Chondrocyte (in vitro differentiated cells): ENCODE results near the gene SEMA6C. TPM values are rescaled to one million over a fixed set of nuclear protein-coding genes. Genes with fewer than 3 reads are reported as not detected.

Experiments
- DNase-seq: peaks from one replicate; pipeline ENCODE4 v3.0.0; 2021; ENCODE audit warnings: mixed read lengths, low spot score
- H3K27ac Mint-ChIP-seq: one replicate; pipeline ENCODE4 v1.8.0; 2021; ENCODE audit warnings: mild to moderate bottlenecking, moderate library complexity, mixed read lengths; ENCODE audit not compliant: unreplicated experiment
- H3K27me3 Mint-ChIP-seq: 2 replicates; pipeline ENCODE4 v1.8.0; 2021; ENCODE audit warnings: low read depth, mixed read lengths
- H3K36me3 Mint-ChIP-seq: 2 replicates; pipeline ENCODE4 v1.8.0; 2021; ENCODE audit warnings: low read depth, mixed read lengths
- H3K4me1 Mint-ChIP-seq: 2 replicates; pipeline ENCODE4 v1.8.0; 2021; ENCODE audit warnings: low read depth, mild to moderate bottlenecking, mixed read lengths
- H3K4me3 Mint-ChIP-seq: one replicate; pipeline ENCODE4 v1.8.0; 2021; ENCODE audit warnings: mild to moderate bottlenecking, moderate library complexity, mixed read lengths; ENCODE audit not compliant: unreplicated experiment
- H3K9me3 Mint-ChIP-seq: 2 replicates; pipeline ENCODE4 v1.8.0; 2021; ENCODE audit warnings: low read depth, mixed read lengths
- CTCF ChIP-seq: fragments of 200-600 bp; sonication (generic); IDR thresholded peaks from 2 replicates; pipeline ENCODE4 v1.5.0; 2021; ENCODE audit warnings: antibody characterized with exemption, mild to moderate bottlenecking, moderate library complexity
- total RNA-seq: library from RNA; stranded (reverse); gene quantifications from 3 replicates; pipeline ENCODE4 v1.2.1, GENCODE V29; 2021

SEMA6C gene
- total RNA-seq, 1 donor from 2014 or later: 7.0 TPM

- H3K4me1 Mint-ChIP-seq: peaks cover 36% of the 10 kb centered on the region
- H3K27me3 Mint-ChIP-seq: no peaks in the 10 kb centered on the region
- no peak for TF ChIP-seq CTCF
- no peaks in the 10 kb centered on the region for H3K36me3 Mint-ChIP-seq
- no peaks in the 10 kb centered on the region for H3K9me3 Mint-ChIP-seq
- H3K4me3 Mint-ChIP-seq: no peak overlapping the region
- DNase-seq: peak; percentile 61
- no peak overlapping the region for H3K27ac Mint-ChIP-seq
Observed at GRCh38 chr1:151143057-151143435, 3.4 kb downstream of the SEMA6C start.

- DNase-seq: peak; percentile 68
Observed at GRCh38 chr1:151142411-151143056, 3.9 kb downstream of the SEMA6C start.

GRCh38 chr1:151137789-151138188 is 8.6 kb downstream of the SEMA6C start:
- DNase-seq: no peak
- Mint-ChIP-seq H3K27me3 (peaks cover 2% of the 10 kb centered on the region), H3K4me1 (no peaks in the 10 kb centered on the region), H3K4me3 (no peak overlapping the region), H3K9me3 (no peaks in the 10 kb centered on the region), H3K36me3 (peaks cover 8% of the 10 kb centered on the region), H3K27ac (no peak overlapping the region)
- TF ChIP-seq CTCF: no peak

More at GRCh38 chr1:151142411-151143056, 3.9 kb downstream of the SEMA6C start:
- TF ChIP-seq CTCF: no peak
- Mint-ChIP-seq H3K36me3 (no peaks in the 10 kb centered on the region), H3K4me3 (no peak overlapping the region), H3K27me3 (no peaks in the 10 kb centered on the region), H3K27ac (no peak overlapping the region), H3K4me1 (peaks cover 33% of the 10 kb centered on the region), H3K9me3 (no peaks in the 10 kb centered on the region)

- peaks cover 8% of the 10 kb centered on the region for H3K36me3 Mint-ChIP-seq
- no peak overlapping the region for H3K27ac Mint-ChIP-seq
- peak; percentile 15 for TF ChIP-seq CTCF
- DNase-seq: peak; percentile 48
- peaks cover 13% of the 10 kb centered on the region for H3K27me3 Mint-ChIP-seq
- no peaks in the 10 kb centered on the region for H3K9me3 Mint-ChIP-seq
- peaks cover 10% of the 10 kb centered on the region for H3K4me1 Mint-ChIP-seq
- H3K4me3 Mint-ChIP-seq: no peak overlapping the region
Observed at GRCh38 chr1:151135433-151136385, 10.7 kb downstream of the SEMA6C start.

GRCh38 chr1:151134991-151135390 is 11.4 kb downstream of the SEMA6C start:
- no peaks in the 10 kb centered on the region for H3K9me3 Mint-ChIP-seq
- no peak overlapping the region for H3K4me3 Mint-ChIP-seq
- peak; percentile 65 for DNase-seq
- H3K36me3 Mint-ChIP-seq: peaks cover 8% of the 10 kb centered on the region
- peaks cover 10% of the 10 kb centered on the region for H3K4me1 Mint-ChIP-seq
- TF ChIP-seq CTCF: no peak
- no peak overlapping the region for H3K27ac Mint-ChIP-seq
- H3K27me3 Mint-ChIP-seq: peaks cover 13% of the 10 kb centered on the region
